Testis (tissue), 2 donors: ENCODE results near the gene TNS2.

ENCODE experiments used
- POLR2A ChIP-seq: fragments of 450-650 bp; IDR thresholded peaks from one replicate; pipeline ENCODE4 v1.6.1; 2017; ENCODE audit warnings: antibody characterized with exemption, mild to moderate bottlenecking, moderate library complexity
- TF ChIP-seq, protein P1 (sequence below), 3 experiments: fragments of 450-650 bp in 2 of 3; fragments of 200-600 bp in 1 of 3; sonication (generic) in 1 of 3; IDR thresholded peaks; one replicate each; pipeline ENCODE4 v1.5.1; 2016 to 2019; ENCODE audit warnings: antibody characterized with exemption in 3 of 3, mild to moderate bottlenecking in 2 of 3, moderate library complexity in 1 of 3

DNA sequence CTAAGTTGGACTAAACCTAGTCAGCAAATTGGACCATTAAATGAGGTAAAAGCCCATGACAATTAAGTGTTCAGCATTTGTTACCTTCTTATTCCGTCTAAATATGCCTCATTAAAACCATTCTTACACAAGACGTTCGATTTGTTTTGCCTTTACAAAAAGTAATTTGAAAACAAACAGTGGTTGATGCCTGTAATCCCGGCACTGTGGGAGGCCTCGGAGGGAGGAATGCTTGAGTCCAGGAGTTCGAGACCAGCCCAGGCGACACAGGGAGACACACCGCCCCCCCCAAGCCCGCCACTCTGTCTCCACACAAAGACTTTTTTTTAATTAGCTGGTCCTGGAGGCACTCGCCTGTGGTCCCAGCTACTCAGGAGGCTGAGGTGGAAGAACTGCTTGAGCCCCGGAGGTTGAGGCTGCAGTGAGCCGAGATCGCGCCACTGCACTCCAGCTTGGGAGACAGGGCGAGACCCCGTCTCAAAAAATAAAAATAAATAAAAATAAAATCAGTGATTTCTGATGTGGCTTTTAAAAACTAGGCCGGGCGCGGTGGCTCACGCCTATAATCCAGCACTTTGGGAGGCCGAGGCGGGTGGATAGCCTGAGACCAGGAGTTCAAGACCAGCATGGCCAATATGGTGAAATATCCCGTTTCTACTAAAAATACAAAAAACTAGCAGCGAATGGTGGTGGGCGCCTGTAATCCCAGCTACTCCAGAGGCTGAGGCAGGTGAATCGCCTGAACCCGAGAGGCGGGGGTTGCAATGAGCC is 44.5 kb upstream of the TNS2 start:
- TF ChIP-seq, protein P1, sequence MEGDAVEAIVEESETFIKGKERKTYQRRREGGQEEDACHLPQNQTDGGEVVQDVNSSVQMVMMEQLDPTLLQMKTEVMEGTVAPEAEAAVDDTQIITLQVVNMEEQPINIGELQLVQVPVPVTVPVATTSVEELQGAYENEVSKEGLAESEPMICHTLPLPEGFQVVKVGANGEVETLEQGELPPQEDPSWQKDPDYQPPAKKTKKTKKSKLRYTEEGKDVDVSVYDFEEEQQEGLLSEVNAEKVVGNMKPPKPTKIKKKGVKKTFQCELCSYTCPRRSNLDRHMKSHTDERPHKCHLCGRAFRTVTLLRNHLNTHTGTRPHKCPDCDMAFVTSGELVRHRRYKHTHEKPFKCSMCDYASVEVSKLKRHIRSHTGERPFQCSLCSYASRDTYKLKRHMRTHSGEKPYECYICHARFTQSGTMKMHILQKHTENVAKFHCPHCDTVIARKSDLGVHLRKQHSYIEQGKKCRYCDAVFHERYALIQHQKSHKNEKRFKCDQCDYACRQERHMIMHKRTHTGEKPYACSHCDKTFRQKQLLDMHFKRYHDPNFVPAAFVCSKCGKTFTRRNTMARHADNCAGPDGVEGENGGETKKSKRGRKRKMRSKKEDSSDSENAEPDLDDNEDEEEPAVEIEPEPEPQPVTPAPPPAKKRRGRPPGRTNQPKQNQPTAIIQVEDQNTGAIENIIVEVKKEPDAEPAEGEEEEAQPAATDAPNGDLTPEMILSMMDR (IDR thresholded peaks at IDR 0.05), result no peak
- TF ChIP-seq POLR2A, result no peak
